RWPE2 (cell line): Measurements from ENCODE around the gene AFAP1L2.

Experiments used
- ATAC-seq: fragments of 200-7000 bp; cut with Tn5 transposase; 3 replicates; pipeline ENCODE4 v1.9.1; 2021; ENCODE audit warnings: low read depth
- DNase-seq: peaks from one replicate; pipeline ENCODE4 v3.0.0-alpha.2; 2020; ENCODE audit warnings: low spot score
- H3K27ac ChIP-seq: fragments of 450-650 bp; 2 replicates; pipeline ENCODE4 v1.5.1; 2017; ENCODE audit warnings: mild to moderate bottlenecking; ENCODE audit not compliant: poor library complexity, severe bottlenecking
- H3K27me3 ChIP-seq: fragments of 250-450 bp; sonication (Bioruptor Pico); 2 replicates; pipeline ENCODE4 v1.5.1; 2021; ENCODE audit warnings: mild to moderate bottlenecking, moderate library complexity; ENCODE audit not compliant: insufficient read depth, poor library complexity, severe bottlenecking
- H3K36me3 ChIP-seq: fragments of 250-450 bp; sonication (Bioruptor Pico); 2 replicates; pipeline ENCODE4 v1.5.1; 2020; ENCODE audit warnings: low read depth, mild to moderate bottlenecking, moderate library complexity
- H3K4me1 ChIP-seq: fragments of 250-450 bp; sonication (Bioruptor Pico); 2 replicates; pipeline ENCODE4 v1.5.1; 2021; ENCODE audit warnings: mild to moderate bottlenecking, moderate library complexity; ENCODE audit not compliant: insufficient read depth, poor library complexity, severe bottlenecking
- H3K4me3 ChIP-seq: fragments of 250-450 bp; sonication (Bioruptor Pico); 2 replicates; pipeline ENCODE4 v1.5.1; 2021; ENCODE audit warnings: mild to moderate bottlenecking, moderate library complexity; ENCODE audit not compliant: severe bottlenecking
- H3K9me3 ChIP-seq: fragments of 250-450 bp; sonication (Bioruptor Pico); 2 replicates; pipeline ENCODE4 v1.5.1; 2021; ENCODE audit warnings: mild to moderate bottlenecking, moderate library complexity; ENCODE audit not compliant: severe bottlenecking
- TF ChIP-seq, protein P1 (sequence below): fragments of 450-650 bp; IDR thresholded peaks from one replicate; pipeline ENCODE4 v1.5.1; 2017; ENCODE audit warnings: mild to moderate bottlenecking, moderate library complexity; ENCODE audit not compliant: poor library complexity, severe bottlenecking

The AFAP1L2 gene

DNA sequence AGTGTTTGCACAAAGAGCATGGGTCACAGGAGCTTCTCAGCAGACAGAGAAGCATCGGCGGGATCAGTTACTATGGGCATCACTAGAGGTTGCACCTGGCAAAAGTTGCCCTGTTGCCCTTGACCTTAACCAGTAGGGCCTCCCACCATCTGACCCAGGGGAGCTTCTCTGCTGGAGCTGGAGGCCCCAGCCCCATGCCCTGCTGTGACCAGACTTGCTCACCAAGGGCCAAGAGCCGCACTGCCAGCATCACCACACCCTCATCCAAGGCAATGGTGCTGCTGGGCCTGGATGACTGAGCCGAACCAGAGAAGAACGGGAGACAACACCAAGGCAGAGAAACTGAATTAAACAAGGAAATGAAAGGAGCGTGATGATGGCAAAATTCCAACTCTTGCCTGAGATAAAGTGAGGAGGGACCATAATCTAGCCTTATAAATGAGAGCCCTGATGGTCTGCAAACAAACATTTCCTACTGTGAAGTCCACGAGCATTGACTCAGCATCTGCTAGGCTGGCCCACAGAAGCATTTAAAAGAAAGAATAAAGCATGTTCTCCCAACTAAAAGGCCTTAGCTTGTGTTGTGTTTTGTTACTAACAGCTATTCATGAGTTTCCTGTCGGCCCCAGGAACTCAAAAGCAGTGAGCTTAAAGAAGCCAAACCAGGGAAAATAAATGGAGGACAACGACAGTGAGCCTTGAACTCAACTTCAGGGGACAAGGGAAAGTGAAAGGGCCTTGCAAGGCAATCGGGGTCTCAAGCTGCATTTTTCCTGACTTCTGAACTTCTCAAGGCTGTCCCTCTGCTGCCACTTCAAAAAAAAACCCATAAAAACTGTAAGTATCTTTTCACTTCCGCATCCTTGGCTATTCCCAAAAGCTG lies 60.4 kb downstream of the AFAP1L2 start:
- H3K4me3 ChIP-seq, result no peak overlapping the region
- H3K27ac ChIP-seq, result no peak overlapping the region
- DNase-seq (no peak), ATAC-seq (no peak)
- no peaks in the 10 kb centered on the region for H3K9me3 ChIP-seq
- H3K4me1 ChIP-seq, result no peaks in the 10 kb centered on the region
- no peaks in the 10 kb centered on the region for H3K27me3 ChIP-seq
- TF ChIP-seq, protein P1, sequence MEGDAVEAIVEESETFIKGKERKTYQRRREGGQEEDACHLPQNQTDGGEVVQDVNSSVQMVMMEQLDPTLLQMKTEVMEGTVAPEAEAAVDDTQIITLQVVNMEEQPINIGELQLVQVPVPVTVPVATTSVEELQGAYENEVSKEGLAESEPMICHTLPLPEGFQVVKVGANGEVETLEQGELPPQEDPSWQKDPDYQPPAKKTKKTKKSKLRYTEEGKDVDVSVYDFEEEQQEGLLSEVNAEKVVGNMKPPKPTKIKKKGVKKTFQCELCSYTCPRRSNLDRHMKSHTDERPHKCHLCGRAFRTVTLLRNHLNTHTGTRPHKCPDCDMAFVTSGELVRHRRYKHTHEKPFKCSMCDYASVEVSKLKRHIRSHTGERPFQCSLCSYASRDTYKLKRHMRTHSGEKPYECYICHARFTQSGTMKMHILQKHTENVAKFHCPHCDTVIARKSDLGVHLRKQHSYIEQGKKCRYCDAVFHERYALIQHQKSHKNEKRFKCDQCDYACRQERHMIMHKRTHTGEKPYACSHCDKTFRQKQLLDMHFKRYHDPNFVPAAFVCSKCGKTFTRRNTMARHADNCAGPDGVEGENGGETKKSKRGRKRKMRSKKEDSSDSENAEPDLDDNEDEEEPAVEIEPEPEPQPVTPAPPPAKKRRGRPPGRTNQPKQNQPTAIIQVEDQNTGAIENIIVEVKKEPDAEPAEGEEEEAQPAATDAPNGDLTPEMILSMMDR, result no peak
- H3K36me3 ChIP-seq, result no peaks in the 10 kb centered on the region

DNA sequence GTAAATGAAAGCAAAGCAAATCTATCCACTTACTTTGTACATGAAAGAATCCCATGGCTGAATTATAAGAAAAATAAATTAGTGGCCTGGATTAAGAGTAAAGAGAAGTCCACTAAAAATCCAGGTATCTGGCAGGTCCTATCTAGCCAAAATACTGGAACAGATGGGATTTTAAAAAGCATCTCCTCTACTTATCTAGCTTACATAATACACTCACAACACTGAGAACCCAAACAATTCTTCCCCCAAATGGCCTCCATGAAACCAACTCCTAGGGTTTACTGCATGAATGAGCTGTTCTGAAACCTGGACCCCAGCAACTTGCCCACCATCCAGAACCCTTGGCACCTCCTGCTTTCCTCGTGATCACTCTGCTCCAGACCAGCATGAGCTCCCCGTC lies 61.3 kb downstream of the AFAP1L2 start:
- no peaks in the 10 kb centered on the region for H3K4me1 ChIP-seq
- DNase-seq (no peak), ATAC-seq (no peak)
- no peaks in the 10 kb centered on the region for H3K36me3 ChIP-seq
- no peak overlapping the region for H3K4me3 ChIP-seq
- no peak overlapping the region for H3K27ac ChIP-seq
- H3K9me3 ChIP-seq, result no peaks in the 10 kb centered on the region
- no peaks in the 10 kb centered on the region for H3K27me3 ChIP-seq
- TF ChIP-seq, protein P1, result no peak

DNA sequence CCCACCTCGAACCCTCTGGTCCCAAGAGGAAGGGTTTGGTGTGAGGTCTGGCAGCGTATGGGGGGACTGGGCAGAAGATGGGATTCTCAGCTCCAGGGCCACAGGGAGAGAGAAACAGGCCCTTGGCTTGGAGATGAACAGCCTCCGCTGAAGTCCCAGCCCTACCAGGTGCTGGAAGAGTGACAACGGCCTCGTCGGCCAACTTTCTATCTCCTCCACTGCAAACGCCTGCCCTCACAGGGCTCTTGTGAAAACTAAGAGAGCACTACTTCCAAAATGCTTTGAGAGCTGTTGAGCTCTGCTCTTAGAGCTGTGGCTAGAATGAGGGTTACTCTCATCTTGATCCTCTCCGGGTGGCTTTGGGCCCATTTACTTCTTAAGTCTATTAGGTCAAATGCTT lies 63.5 kb downstream of the AFAP1L2 start:
- DNase-seq (no peak), ATAC-seq (no peak)
- H3K4me1 ChIP-seq, result peaks cover 8% of the 10 kb centered on the region
- TF ChIP-seq, protein P1, result no peak
- H3K27ac ChIP-seq, result no peak overlapping the region
- no peak overlapping the region for H3K4me3 ChIP-seq
- H3K9me3 ChIP-seq, result no peaks in the 10 kb centered on the region
- H3K27me3 ChIP-seq, result no peaks in the 10 kb centered on the region
- H3K36me3 ChIP-seq, result no peaks in the 10 kb centered on the region

DNA sequence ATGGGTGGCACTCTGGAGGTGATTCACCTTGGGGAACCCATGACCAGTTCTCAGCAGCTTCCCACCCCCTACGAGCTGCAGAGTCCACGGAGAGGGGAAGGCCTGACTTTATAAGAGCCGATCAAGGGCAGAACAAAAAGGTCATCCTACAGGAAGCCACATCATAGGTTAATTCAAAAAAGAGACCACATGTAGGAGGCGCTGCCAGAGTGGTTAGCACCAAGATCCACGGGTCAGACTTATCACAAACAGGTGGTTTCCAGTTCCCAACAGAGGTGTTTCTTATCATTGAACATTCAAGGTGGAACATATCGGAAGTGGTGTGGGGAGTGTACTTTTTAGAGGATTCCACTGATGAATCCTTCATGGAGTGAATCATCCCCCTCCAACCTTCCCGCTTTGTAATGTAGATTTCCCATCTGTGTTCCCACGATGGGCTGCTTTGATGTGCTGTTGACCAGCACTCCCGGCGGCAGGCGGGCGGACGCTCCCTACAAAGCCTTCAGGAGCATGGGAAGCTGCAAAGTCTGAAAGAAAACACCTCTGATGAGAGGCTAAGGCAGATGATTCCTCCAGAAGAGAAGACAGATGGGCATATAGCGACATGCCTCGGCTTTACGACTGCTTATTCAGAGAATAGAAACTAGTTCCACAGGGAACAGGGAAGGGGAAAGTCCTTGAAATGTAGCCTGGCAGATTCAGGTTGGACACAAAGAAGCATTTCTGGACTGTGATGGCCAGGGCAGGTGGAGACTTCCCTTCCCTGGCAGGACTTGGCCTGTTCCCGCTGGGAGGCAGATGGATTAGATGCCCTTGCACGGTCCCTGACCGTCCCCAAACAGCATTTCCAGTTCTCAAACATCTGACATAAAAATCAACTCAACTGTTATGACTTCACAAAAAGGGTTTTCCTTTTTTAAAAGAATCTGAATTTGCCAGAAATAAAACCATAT lies 66.5 kb downstream of the AFAP1L2 start:
- Histone ChIP-seq H3K4me1 (peaks cover 8% of the 10 kb centered on the region), H3K36me3 (no peaks in the 10 kb centered on the region), H3K4me3 (no peak overlapping the region), H3K27me3 (no peaks in the 10 kb centered on the region), H3K27ac (no peak overlapping the region), H3K9me3 (no peaks in the 10 kb centered on the region)
- TF ChIP-seq, protein P1, result no peak
- no peak for DNase-seq
- no peak for ATAC-seq
